Gastrocnemius medialis (tissue), 4 donors: ENCODE data around the gene CNOT10.

Source experiments
- POLR2A ChIP-seq, 2 donors: fragments of 450-650 bp; IDR thresholded peaks; one replicate each; pipeline ENCODE4 v1.6.1; 2017; ENCODE audit warnings: antibody characterized with exemption in 2 of 2, mild to moderate bottlenecking in 2 of 2, moderate library complexity in 2 of 2
- TF ChIP-seq, protein P1 (sequence below), 5 experiments: fragments of 450-650 bp in 3 of 5; fragments of 200-600 bp in 2 of 5; sonication (generic) in 2 of 5; IDR thresholded peaks in 4 of 5; conservative IDR thresholded peaks in 1 of 5; 1 replicate in 4 of 5; 2 replicates in 1 of 5; pipeline ENCODE4 v1.5.1; 2016 to 2019; ENCODE audit warnings: antibody characterized with exemption in 5 of 5, mild to moderate bottlenecking in 3 of 5, moderate library complexity in 3 of 5

DNA sequence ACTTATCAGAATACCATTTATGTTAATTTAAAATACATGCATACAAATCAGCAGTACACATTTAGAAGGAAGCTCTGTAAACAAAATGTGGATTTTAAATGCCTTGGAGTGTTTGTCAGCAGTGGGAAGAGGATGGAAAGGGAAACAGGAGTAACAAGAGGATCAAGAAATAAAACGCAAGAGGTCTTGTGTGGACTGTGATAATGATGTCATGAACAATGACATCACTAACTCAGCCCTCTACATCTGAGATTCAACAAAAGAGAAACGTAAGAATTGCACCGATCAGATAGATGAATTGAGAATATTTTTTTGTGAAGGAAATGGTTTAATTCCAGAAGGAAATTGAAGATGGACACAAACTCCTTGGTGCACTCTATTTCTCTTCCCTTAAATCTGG is 44.0 kb upstream of the CNOT10 start:
- TF ChIP-seq POLR2A (IDR thresholded peaks at IDR 0.05) = no peak
- TF ChIP-seq, protein P1, sequence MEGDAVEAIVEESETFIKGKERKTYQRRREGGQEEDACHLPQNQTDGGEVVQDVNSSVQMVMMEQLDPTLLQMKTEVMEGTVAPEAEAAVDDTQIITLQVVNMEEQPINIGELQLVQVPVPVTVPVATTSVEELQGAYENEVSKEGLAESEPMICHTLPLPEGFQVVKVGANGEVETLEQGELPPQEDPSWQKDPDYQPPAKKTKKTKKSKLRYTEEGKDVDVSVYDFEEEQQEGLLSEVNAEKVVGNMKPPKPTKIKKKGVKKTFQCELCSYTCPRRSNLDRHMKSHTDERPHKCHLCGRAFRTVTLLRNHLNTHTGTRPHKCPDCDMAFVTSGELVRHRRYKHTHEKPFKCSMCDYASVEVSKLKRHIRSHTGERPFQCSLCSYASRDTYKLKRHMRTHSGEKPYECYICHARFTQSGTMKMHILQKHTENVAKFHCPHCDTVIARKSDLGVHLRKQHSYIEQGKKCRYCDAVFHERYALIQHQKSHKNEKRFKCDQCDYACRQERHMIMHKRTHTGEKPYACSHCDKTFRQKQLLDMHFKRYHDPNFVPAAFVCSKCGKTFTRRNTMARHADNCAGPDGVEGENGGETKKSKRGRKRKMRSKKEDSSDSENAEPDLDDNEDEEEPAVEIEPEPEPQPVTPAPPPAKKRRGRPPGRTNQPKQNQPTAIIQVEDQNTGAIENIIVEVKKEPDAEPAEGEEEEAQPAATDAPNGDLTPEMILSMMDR (IDR thresholded peaks at IDR 0.05 in 4 of 5, conservative IDR thresholded peaks at IDR 0.05 in 1 of 5) = no peak
